B cell (primary cell): ENCODE data around the gene LRRC74B. TPM values are rescaled to one million over a fixed set of nuclear protein-coding genes. Genes with fewer than 3 reads are reported as not detected.

ENCODE experiments used
- ATAC-seq: fragments of 200-7000 bp; cut with Tn5 transposase; one replicate; pipeline ENCODE4 v1.10.0; 2021; ENCODE audit warnings: low read depth, mild to moderate bottlenecking, moderate number of reproducible peaks, moderate library complexity
- CTCF ChIA-PET: fragments of 350-600 bp; sonication (Branson Sonifier 250); formaldehyde crosslinking; loops from one replicate; lab custom pipeline; 2021; ENCODE audit warnings: antibody characterized with exemption, inconsistent platforms; lab: Charles Lee
- POLR2A ChIA-PET: fragments of 350-600 bp; sonication (Branson Sonifier 250); formaldehyde crosslinking; loops from one replicate; lab custom pipeline; 2021; ENCODE audit warnings: antibody characterized with exemption; lab: Charles Lee
- DNase-seq: peaks from one replicate; pipeline ENCODE4 v3.0.0; 2013
- H2AFZ ChIP-seq: 2 replicates; pipeline ENCODE4 v1.6.1; 2012; ENCODE audit warnings: mild to moderate bottlenecking, low read depth, low read length; ENCODE audit not compliant: insufficient read depth, poor library complexity, severe bottlenecking
- H3K27ac ChIP-seq, 2 donors: 1 replicate in 1 of 2; 2 replicates in 1 of 2; pipeline ENCODE4 v1.5.1; 2012 to 2013; ENCODE audit warnings: low read length in 2 of 2, mild to moderate bottlenecking in 2 of 2, moderate library complexity in 1 of 2
- H3K27me3 ChIP-seq, 4 experiments: fragments of 200-600 bp in 1 of 4; sonication (generic) in 1 of 4; replicated peaks in 1 of 4; 1 replicate in 2 of 4; 2 replicates in 2 of 4; pipeline versions ENCODE4 v1.6.1 to v1.7.0; 2013 to 2016; ENCODE audit warnings: low read length in 3 of 4, mild to moderate bottlenecking in 2 of 4, mixed read lengths in 1 of 4, moderate library complexity in 1 of 4; ENCODE audit not compliant: insufficient read depth in 4 of 4, control insufficient read depth in 3 of 4; ENCODE audit errors: control extremely low read depth in 1 of 4
- H3K36me3 ChIP-seq, 2 experiments: replicated peaks in 1 of 2; 1 replicate in 1 of 2; 2 replicates in 1 of 2; pipeline versions ENCODE4 v1.6.1 to v1.7.1; 2013; ENCODE audit warnings: low read length in 1 of 2; ENCODE audit not compliant: insufficient read depth in 2 of 2, control insufficient read depth in 1 of 2; ENCODE audit errors: control extremely low read depth in 1 of 2, extremely low read depth in 1 of 2
- H3K4me1 ChIP-seq, 2 donors: fragments of 200-600 bp in 1 of 2; sonication (generic) in 1 of 2; 1 replicate in 1 of 2; 2 replicates in 1 of 2; pipeline versions ENCODE4 v1.5.1 to v1.6.1; 2013 to 2017; ENCODE audit warnings: low read length in 2 of 2; ENCODE audit not compliant: control insufficient read depth in 2 of 2, insufficient read depth in 2 of 2
- H3K4me2 ChIP-seq: replicated peaks from 2 replicates; pipeline ENCODE3; 2012; ENCODE audit warnings: mild to moderate bottlenecking, low read depth, low read length; ENCODE audit not compliant: poor library complexity, severe bottlenecking
- H3K4me3 ChIP-seq, 5 experiments: fragments of 200-600 bp in 1 of 5; sonication (generic) in 1 of 5; 1 replicate in 3 of 5; 2 replicates in 2 of 5; pipeline versions ENCODE4 v1.5.1 to v1.7.0; 2011 to 2016; ENCODE audit warnings: low read length in 4 of 5, mild to moderate bottlenecking in 4 of 5, low read depth in 2 of 5, control low read depth in 1 of 5, moderate library complexity in 1 of 5; ENCODE audit not compliant: insufficient read depth in 1 of 5; ENCODE audit errors: control extremely low read depth in 1 of 5, extremely low read depth in 1 of 5
- H3K79me2 ChIP-seq: fragments of 200-600 bp; sonication (generic); one replicate; pipeline ENCODE4 v1.6.0; 2016; ENCODE audit warnings: low read length; ENCODE audit not compliant: control insufficient read depth, insufficient read depth
- H3K9ac ChIP-seq: fragments of 200-600 bp; sonication (generic); 2 replicates; pipeline ENCODE4 v1.6.1; 2017; ENCODE audit warnings: mild to moderate bottlenecking, low read length, moderate library complexity
- H3K9me3 ChIP-seq, 3 donors: one replicate each; pipeline versions ENCODE4 v1.6.1 to v1.7.1; 2013; ENCODE audit warnings: low read length in 2 of 3; ENCODE audit not compliant: control insufficient read depth in 2 of 3, insufficient read depth in 1 of 3; ENCODE audit errors: control extremely low read depth in 1 of 3
- H4K20me1 ChIP-seq: 2 replicates; pipeline ENCODE4 v1.6.0; 2012; ENCODE audit warnings: mild to moderate bottlenecking, low read length; ENCODE audit not compliant: insufficient read depth, control insufficient read depth, poor library complexity, severe bottlenecking
- H3K27ac Mint-ChIP-seq: one replicate; pipeline ENCODE4 v1.8.0; 2021; ENCODE audit warnings: mixed read lengths
- H3K27me3 Mint-ChIP-seq: one replicate; pipeline ENCODE4 v1.8.0; 2021; ENCODE audit warnings: mixed read lengths
- H3K4me1 Mint-ChIP-seq: one replicate; pipeline ENCODE4 v1.8.0; 2021; ENCODE audit warnings: mixed read lengths
- H3K4me3 Mint-ChIP-seq: one replicate; pipeline ENCODE4 v1.8.0; 2021; ENCODE audit warnings: mixed read lengths
- H3K9me3 Mint-ChIP-seq: one replicate; pipeline ENCODE4 v1.8.0; 2022; ENCODE audit warnings: mixed read lengths; ENCODE audit not compliant: insufficient read depth
- EZH2 ChIP-seq: IDR thresholded peaks from 2 replicates; pipeline ENCODE4 v1.6.1; 2012; ENCODE audit warnings: borderline replicate concordance, low read depth, mild to moderate bottlenecking, moderate library complexity, low read length; ENCODE audit not compliant: insufficient read depth, poor library complexity, severe bottlenecking
- WGBS: methylation state at CpG from one replicate; pipeline ENCODE4 v1.1.5; 2013; ENCODE audit warnings: missing lambda C conversion rate; ENCODE audit not compliant: insufficient coverage; 5-methylcytosine and 5-hydroxymethylcytosine counted together
- intact Hi-C: fragments of 100-400 bp; cut with micrococcal nuclease; formaldehyde crosslinking; loops from one replicate; pipeline ENCODE4 v1.10.0; 2022
- polyA plus RNA-seq: library from polyadenylated mRNA; depleted of rRNA; stranded (reverse); fragments of >200 nt; gene quantifications from 2 replicates; pipeline ENCODE4 v1.2.3, GENCODE V29; 2012
- total RNA-seq, 2 donors: library from RNA; stranded (reverse); fragments of 120-200 nt in 1 of 2; gene quantifications; 1 replicate in 1 of 2; 2 replicates in 1 of 2; pipeline versions ENCODE4 v1.2.3 to v1.2.4, GENCODE V29; 2013 to 2022
- TF ChIP-seq, protein P1 (sequence below): fragments of 200-600 bp; IDR thresholded peaks from one replicate; pipeline ENCODE4 v1.8.0; 2022; ENCODE audit warnings: antibody characterized with exemption, mild to moderate bottlenecking

LRRC74B gene
- total and polyA plus RNA-seq, 2 donors (not counting 1 experiment from before 2014, with no cell fraction given): 0.01 to 0.17 TPM

DNA sequence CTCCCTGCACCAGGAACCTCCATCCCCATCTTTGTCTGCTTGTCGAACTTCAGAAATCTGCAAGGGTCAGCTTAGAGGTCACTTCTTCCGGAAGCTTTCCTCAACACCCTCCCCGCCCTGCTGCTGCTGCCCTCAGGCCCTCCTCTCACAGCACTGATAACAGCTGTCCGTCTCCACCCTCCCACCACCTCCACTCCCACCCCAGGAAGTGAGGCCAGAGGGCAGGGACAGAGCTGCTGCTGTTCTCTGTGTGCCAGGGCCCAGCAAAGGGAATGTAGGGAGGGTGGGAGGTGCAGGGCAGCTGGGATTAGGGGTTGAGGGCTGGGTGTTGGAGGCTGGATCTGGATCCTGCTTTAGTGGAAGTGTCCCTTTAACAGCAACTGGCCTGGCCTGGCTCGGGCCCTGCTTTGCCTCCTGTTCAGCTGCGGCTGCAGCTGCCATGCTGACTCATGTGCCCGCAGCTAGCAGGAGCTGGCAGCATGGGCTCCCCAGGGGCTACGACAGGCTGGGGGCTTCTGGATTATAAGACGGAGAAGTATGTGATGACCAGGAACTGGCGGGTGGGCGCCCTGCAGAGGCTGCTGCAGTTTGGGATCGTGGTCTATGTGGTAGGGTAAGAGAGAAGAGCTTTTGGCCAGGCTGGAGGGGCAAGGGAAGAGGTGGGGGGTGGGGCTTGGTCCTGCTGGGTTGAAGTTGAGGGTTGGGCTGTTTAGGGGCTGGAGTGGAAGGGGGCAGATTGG, 30.9 kb upstream of the LRRC74B start, which contains the start of gene P2RX6:
TSS of gene P2RX6 (plus strand) at position 440 of the 740 bp plus-strand sequence. CDS start at position 450, 10 bp downstream.
- no peaks in the 10 kb centered on the region for H3K79me2 ChIP-seq
- no peak for TF ChIP-seq EZH2
- TF ChIP-seq, protein P1, sequence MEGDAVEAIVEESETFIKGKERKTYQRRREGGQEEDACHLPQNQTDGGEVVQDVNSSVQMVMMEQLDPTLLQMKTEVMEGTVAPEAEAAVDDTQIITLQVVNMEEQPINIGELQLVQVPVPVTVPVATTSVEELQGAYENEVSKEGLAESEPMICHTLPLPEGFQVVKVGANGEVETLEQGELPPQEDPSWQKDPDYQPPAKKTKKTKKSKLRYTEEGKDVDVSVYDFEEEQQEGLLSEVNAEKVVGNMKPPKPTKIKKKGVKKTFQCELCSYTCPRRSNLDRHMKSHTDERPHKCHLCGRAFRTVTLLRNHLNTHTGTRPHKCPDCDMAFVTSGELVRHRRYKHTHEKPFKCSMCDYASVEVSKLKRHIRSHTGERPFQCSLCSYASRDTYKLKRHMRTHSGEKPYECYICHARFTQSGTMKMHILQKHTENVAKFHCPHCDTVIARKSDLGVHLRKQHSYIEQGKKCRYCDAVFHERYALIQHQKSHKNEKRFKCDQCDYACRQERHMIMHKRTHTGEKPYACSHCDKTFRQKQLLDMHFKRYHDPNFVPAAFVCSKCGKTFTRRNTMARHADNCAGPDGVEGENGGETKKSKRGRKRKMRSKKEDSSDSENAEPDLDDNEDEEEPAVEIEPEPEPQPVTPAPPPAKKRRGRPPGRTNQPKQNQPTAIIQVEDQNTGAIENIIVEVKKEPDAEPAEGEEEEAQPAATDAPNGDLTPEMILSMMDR: no peak
- peak within 1 kb of the TSS in 4 of 5 experiments; percentile 45 to 57 (median 52) for H3K4me3 ChIP-seq
- intact Hi-C loops: loop anchor here (1.0 to 5.0 kb wide), 4 partner anchors 13 to 313 kb away; partner anchors contain the start of genes LRRC74B, LZTR1 and THAP7
- DNase-seq: no peak
- Mint-ChIP-seq H3K27me3 (no peaks in the 10 kb centered on the region), H3K4me3 (peak within 1 kb of the TSS; percentile 94), H3K4me1 (peaks cover 24% of the 10 kb centered on the region), H3K27ac (peak within 1 kb of the TSS; percentile 91), H3K9me3 (no peaks in the 10 kb centered on the region)
- CTCF ChIA-PET: no interaction called here
- no peak for ATAC-seq
- H3K4me2 ChIP-seq: peak within 1 kb of the TSS; percentile 79
- peak within 1 kb of the TSS; percentile 71 for H2AFZ ChIP-seq
- H3K4me1 ChIP-seq: peaks cover 14 to 24% of the 10 kb centered on the region in 2 donors
- POLR2A ChIA-PET: interaction anchor here (2.0 kb wide), 1 partner anchor 12 kb away, joined by 6 read pairs; no protein-coding TSS in a partner anchor
- H3K36me3 ChIP-seq: no peaks in the 10 kb centered on the region
- H3K27ac ChIP-seq: peak within 1 kb of the TSS; percentile 73 to 74
- no peaks in the 10 kb centered on the region for H4K20me1 ChIP-seq
- 41% methylated on average over 7 of the region's 12 CpGs for WGBS
- H3K9ac ChIP-seq: peak within 1 kb of the TSS; percentile 62
- no peaks in the 10 kb centered on the region for H3K27me3 ChIP-seq
- no peaks in the 10 kb centered on the region for H3K9me3 ChIP-seq

DNA sequence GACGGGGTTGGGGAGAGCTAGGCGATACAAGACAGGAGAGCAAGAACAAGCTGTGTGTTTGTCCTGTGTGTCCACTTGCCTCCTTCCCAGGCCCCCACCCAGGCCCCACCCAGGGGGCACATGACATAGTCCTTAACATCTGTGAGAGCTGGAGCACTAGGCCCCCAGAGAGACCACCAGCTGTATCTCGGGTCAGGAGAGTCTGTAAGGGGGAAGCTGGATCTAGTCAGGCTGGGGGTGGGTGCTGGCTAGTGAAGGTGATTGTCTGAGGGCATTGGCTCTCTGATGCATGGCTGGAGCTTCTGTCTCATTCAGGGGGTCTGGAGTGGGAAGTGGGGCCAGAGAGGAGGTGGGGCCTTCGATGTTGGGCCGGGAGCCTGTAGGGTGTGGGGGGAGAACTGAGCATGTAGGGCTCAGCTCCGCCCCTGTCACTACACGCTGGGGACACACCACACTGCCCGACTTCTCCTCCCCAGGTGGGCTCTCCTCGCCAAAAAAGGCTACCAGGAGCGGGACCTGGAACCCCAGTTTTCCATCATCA, 30.2 kb upstream of the LRRC74B start:
- no peaks in the 10 kb centered on the region for H3K9me3 ChIP-seq
- no peaks in the 10 kb centered on the region for H3K27me3 Mint-ChIP-seq
- intact Hi-C loops: no loop called here
- WGBS: 83% methylated on average over 7 of the region's 10 CpGs
- no peaks in the 10 kb centered on the region for H4K20me1 ChIP-seq
- POLR2A ChIA-PET: no interaction called here
- no peaks in the 10 kb centered on the region for H3K79me2 ChIP-seq
- H3K4me2 ChIP-seq: no peak overlapping the region
- H3K36me3 ChIP-seq: no peaks in the 10 kb centered on the region
- H3K4me1 Mint-ChIP-seq: peaks cover 24% of the 10 kb centered on the region
- ATAC-seq (no peak), DNase-seq (no peak)
- H3K9ac ChIP-seq: no peak overlapping the region
- peaks cover 14 to 24% of the 10 kb centered on the region in 2 donors for H3K4me1 ChIP-seq
- CTCF ChIA-PET: no interaction called here
- H3K4me3 Mint-ChIP-seq: peak overlapping the region; percentile 94
- H3K27me3 ChIP-seq: peaks cover 0 to 2% (median 0%) of the 10 kb centered on the region in 4 experiments
- no peak overlapping the region for H3K27ac ChIP-seq
- TF ChIP-seq, protein P1: no peak
- no peak for TF ChIP-seq EZH2
- no peak overlapping the region for H3K4me3 ChIP-seq
- H3K27ac Mint-ChIP-seq: no peak overlapping the region
- no peak overlapping the region for H2AFZ ChIP-seq
- no peaks in the 10 kb centered on the region for H3K9me3 Mint-ChIP-seq
